OCI-LY3 (cell line): Measurements from ENCODE around the gene DPYD.

Experiments
- EZH2phosphoT487 ChIP-seq: fragments of 200-600 bp; shearing (Covaris generic); IDR thresholded peaks from 2 replicates; pipeline ENCODE4 v1.6.1; 2018; ENCODE audit warnings: antibody characterized with exemption, mixed run types, low read depth
- TF ChIP-seq, protein P1 (sequence below): fragments of 200-600, 300-600 bp; sonication (generic); IDR thresholded peaks from 2 replicates; pipeline ENCODE4 v1.5.1; 2014; ENCODE audit warnings: antibody characterized with exemption, low read length, low read depth

- TF ChIP-seq, protein P1, sequence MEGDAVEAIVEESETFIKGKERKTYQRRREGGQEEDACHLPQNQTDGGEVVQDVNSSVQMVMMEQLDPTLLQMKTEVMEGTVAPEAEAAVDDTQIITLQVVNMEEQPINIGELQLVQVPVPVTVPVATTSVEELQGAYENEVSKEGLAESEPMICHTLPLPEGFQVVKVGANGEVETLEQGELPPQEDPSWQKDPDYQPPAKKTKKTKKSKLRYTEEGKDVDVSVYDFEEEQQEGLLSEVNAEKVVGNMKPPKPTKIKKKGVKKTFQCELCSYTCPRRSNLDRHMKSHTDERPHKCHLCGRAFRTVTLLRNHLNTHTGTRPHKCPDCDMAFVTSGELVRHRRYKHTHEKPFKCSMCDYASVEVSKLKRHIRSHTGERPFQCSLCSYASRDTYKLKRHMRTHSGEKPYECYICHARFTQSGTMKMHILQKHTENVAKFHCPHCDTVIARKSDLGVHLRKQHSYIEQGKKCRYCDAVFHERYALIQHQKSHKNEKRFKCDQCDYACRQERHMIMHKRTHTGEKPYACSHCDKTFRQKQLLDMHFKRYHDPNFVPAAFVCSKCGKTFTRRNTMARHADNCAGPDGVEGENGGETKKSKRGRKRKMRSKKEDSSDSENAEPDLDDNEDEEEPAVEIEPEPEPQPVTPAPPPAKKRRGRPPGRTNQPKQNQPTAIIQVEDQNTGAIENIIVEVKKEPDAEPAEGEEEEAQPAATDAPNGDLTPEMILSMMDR = no peak
- no peak for TF ChIP-seq EZH2phosphoT487
Observed at GRCh38 chr1:97909266-97909665, 11.6 kb downstream of the DPYD start.
